HG02973 (cell line): ENCODE data around the gene LENEP.

ENCODE experiments used
- ATAC-seq: cut with Tn5 transposase; IDR thresholded peaks from one replicate; pipeline ENCODE4 v1.9.1; 2021; ENCODE audit warnings: moderate library complexity; ENCODE audit not compliant: unreplicated experiment

LENEP gene

GRCh38 chr1:154993572-154994268, at the start of gene LENEP:
LENEP (plus strand) TSS chr1:154993586; CDS start chr1:154993608, 22 bp downstream.
- no peak for ATAC-seq

GRCh38 chr1:154943649-154944400, 49.6 kb upstream of the LENEP start:
- ATAC-seq, result no peak

GRCh38 chr1:154944401-154945159, 48.8 kb upstream of the LENEP start:
- ATAC-seq, result no peak

- no peak for ATAC-seq
These were observed 48.0 kb upstream of the LENEP start for GRCh38 chr1:154945160-154945961.

GRCh38 chr1:154945962-154946850, 47.2 kb upstream of the LENEP start:
- ATAC-seq, result no peak

GRCh38 chr1:154948079-154948478, 45.3 kb upstream of the LENEP start:
- ATAC-seq, result no peak

- no peak for ATAC-seq
These were observed 41.3 kb upstream of the LENEP start for GRCh38 chr1:154951901-154952657.

GRCh38 chr1:154952664-154953063, 40.7 kb upstream of the LENEP start:
- ATAC-seq, result no peak

- ATAC-seq, result no peak
These were observed 39.8 kb upstream of the LENEP start for GRCh38 chr1:154953611-154954038.

- ATAC-seq, result no peak
These were observed 38.8 kb upstream of the LENEP start for GRCh38 chr1:154954541-154954940.

GRCh38 chr1:154955039-154955717, 38.2 kb upstream of the LENEP start:
- peak; percentile 64 for ATAC-seq

- peak; percentile 42 for ATAC-seq
These were observed 37.5 kb upstream of the LENEP start, which contains the start of gene PBXIP1 for GRCh38 chr1:154955718-154956543. PBXIP1 (minus strand) TSS chr1:154956099; CDS start chr1:154953721, 2,378 bp downstream.

- no peak for ATAC-seq
These were observed 36.8 kb upstream of the LENEP start for GRCh38 chr1:154956544-154956941.

- ATAC-seq, result no peak
These were observed 36.2 kb upstream of the LENEP start for GRCh38 chr1:154957091-154957657.

- ATAC-seq, result no peak
These were observed 35.4 kb upstream of the LENEP start for GRCh38 chr1:154958036-154958435.

- no peak for ATAC-seq
These were observed 34.5 kb upstream of the LENEP start for GRCh38 chr1:154958681-154959425.

- no peak for ATAC-seq
These were observed 34.0 kb upstream of the LENEP start for GRCh38 chr1:154959426-154959780.
